Right renal cortex interstitium (tissue), 3 donors: ENCODE data around the gene SLC12A7. TPM values are rescaled to one million over a fixed set of nuclear protein-coding genes. Genes with fewer than 3 reads are reported as not detected.
"Not testable (repeated sequence)": the region's sequence is repeated elsewhere in the genome, so short reads cannot be mapped to it uniquely, and the experiment has no call there.

Experiments used
- DNase-seq, 3 donors: peaks; one replicate each; pipeline ENCODE4 v3.0.0-alpha.2; 2013; ENCODE audit warnings: low read depth in 3 of 3, low spot score in 2 of 3
- polyA plus RNA-seq, 3 donors: library from polyadenylated mRNA; unstranded; fragments of 120-200 nt; gene quantifications; one replicate each; pipeline ENCODE4 v1.2.1, GENCODE V29; 2013; ENCODE audit not compliant: insufficient read length in 3 of 3

Gene SLC12A7
- polyA plus RNA-seq, 3 donors, result 27.8 to 32.7 (median 31.7) TPM

- DNase-seq, result not testable (repeated sequence)
These were observed 28.8 kb downstream of the SLC12A7 start for GRCh38 chr5:1083026-1083425.

- DNase-seq, result no peak
These were observed 30.3 kb downstream of the SLC12A7 start for GRCh38 chr5:1081519-1081918.

GRCh38 chr5:1080432-1080831 lies 31.4 kb downstream of the SLC12A7 start:
- DNase-seq, result no peak

GRCh38 chr5:1079961-1080360 lies 31.9 kb downstream of the SLC12A7 start:
- no peak for DNase-seq

- no peak for DNase-seq
These were observed 32.4 kb downstream of the SLC12A7 start for GRCh38 chr5:1079486-1079885.

- no peak for DNase-seq
These were observed 33.0 kb downstream of the SLC12A7 start for GRCh38 chr5:1078851-1079250.

- DNase-seq, result no peak
These were observed 33.7 kb downstream of the SLC12A7 start for GRCh38 chr5:1078206-1078605.

- DNase-seq, result no peak
These were observed 34.3 kb downstream of the SLC12A7 start for GRCh38 chr5:1077491-1078020.

- DNase-seq, result no peak
These were observed 34.8 kb downstream of the SLC12A7 start for GRCh38 chr5:1077026-1077425.

- DNase-seq, result no peak
These were observed 35.5 kb downstream of the SLC12A7 start for GRCh38 chr5:1076406-1076805.

- DNase-seq, result no peak
These were observed 35.9 kb downstream of the SLC12A7 start for GRCh38 chr5:1075931-1076330.

GRCh38 chr5:1075555-1075881 lies 36.3 kb downstream of the SLC12A7 start:
- no peak for DNase-seq

- DNase-seq, result no peak
These were observed 36.9 kb downstream of the SLC12A7 start for GRCh38 chr5:1074816-1075554.

- no peak for DNase-seq
These were observed 37.6 kb downstream of the SLC12A7 start for GRCh38 chr5:1074226-1074625.

- DNase-seq, result no peak
These were observed 38.4 kb downstream of the SLC12A7 start for GRCh38 chr5:1073239-1074102.

GRCh38 chr5:1069720-1070088 lies 42.2 kb downstream of the SLC12A7 start:
- no peak for DNase-seq

GRCh38 chr5:1068895-1069719 lies 42.8 kb downstream of the SLC12A7 start:
- no peak for DNase-seq

- DNase-seq, result no peak
These were observed 43.5 kb downstream of the SLC12A7 start for GRCh38 chr5:1068204-1068894.

GRCh38 chr5:1067141-1068121 lies 44.4 kb downstream of the SLC12A7 start:
- DNase-seq, result no peak
